GM12892 (cell line): ENCODE results near the gene RBBP5.

ENCODE experiments used
- POLR2A ChIP-seq: IDR thresholded peaks from 2 replicates; pipeline ENCODE4 v1.6.1; 2011; ENCODE audit warnings: low read depth, low read length, control low read depth
- POLR2AphosphoS5 ChIP-seq: IDR thresholded peaks from 2 replicates; pipeline ENCODE4 v1.6.1; 2011; ENCODE audit warnings: low read depth, low read length, control low read depth
- TAF1 ChIP-seq: IDR thresholded peaks from 2 replicates; pipeline ENCODE4 v1.6.1; 2011; ENCODE audit warnings: low read depth, mild to moderate bottlenecking, control low read depth, low read length, borderline replicate concordance

DNA sequence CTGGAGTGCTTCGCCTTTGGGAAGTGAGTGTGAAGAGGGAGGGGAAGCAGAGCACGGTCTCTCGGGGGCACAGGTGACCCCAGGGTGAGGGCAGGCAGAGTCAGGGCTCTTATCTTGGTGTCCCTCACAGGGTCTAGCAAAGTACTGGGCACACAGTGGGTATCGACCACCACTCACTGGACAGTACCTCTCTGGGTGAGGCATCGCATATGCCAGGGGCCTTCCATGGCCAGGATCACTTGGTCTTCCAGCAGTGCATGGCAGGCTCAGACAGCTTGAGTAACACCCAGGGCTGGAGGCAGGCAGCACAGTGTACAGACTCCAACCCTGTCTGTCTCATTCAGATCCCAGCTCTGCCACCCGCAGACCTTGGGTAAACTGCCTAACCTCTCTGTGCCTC is 62.1 kb downstream of the RBBP5 start:
- TF ChIP-seq POLR2AphosphoS5 (no peak), POLR2A (no peak), TAF1 (no peak)
